LoVo (cell line): ENCODE data around the gene ZBTB20.

Experiments
- DNase-seq: peaks from one replicate; pipeline ENCODE4 v3.0.0-alpha.2; 2016; ENCODE audit warnings: low spot score

The ZBTB20 gene

DNA sequence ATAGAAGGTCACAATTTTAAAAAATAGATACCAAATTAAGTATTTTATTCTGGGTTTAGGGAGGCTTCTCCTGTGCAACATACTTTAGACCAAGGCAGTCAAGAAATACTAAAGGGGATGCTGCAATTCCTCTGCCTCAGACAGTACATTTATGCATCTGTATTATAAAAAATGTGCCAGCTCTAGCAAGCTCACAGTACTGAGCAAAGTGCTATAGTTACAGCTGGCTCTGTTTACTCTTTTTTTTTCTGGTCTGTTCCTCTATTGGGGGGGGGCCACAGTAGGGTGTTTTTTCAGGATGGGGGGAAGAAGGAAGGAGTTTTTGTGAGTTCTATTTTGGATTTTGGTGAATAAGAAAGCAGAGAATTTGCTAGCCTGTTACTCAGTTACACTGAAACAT is 668.3 kb downstream of the ZBTB20 start:
- no peak for DNase-seq

DNA sequence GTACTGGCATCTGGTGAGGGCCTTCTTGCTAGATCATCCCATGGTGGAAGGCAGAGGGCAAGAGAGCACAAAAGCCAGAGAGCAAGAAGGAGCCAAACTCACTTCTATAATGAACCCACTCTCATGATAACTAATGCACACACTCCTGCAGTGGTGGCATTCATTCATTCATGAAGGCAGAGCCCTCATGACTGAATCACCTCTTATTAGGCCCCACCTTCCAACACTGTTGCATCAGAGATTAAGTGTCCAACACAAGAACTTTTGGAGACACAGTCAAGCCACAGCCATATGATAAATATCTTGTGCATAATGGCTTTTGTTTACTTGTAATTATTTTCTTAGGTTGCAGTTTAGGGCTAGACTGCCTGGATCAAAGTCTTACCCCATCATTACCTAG is 670.6 kb downstream of the ZBTB20 start:
- no peak for DNase-seq

DNA sequence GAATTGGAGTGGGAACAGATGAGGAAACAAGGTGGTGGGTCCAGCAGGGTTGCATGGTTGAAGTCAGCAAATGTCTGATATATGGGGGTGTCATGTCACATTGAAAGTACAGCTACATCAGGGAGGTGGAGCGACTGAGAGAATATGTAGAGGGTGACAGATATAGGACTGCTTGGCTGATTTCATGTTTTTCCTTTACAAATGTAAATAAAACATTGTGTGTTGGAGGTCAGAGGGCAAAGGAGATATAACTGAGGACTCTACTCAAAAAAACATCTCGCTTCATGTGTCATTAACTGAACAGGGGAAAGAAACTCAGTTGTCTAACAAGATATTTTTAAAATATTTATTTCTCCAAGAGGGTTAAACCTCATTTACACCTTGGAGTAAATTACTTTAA is 675.6 kb downstream of the ZBTB20 start:
- no peak for DNase-seq

DNA sequence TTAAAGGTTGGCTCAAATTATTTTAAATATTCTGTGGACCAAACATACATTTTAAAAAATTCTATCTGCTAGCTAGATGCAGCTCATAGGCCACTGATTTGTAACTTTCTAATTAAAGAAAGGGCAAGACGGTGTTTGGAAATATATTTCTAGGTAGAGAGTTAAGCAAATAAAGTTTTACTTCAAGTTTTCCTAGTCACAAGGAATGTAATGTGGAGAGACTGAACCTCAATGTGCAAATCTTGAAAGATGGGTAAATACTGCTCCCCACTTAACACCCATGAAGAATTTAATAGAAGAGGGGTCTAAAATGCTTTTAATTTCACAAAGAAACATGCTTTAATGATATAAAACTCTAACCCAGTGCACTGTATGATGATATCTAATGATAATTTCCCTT is 678.0 kb downstream of the ZBTB20 start:
- no peak for DNase-seq

DNA sequence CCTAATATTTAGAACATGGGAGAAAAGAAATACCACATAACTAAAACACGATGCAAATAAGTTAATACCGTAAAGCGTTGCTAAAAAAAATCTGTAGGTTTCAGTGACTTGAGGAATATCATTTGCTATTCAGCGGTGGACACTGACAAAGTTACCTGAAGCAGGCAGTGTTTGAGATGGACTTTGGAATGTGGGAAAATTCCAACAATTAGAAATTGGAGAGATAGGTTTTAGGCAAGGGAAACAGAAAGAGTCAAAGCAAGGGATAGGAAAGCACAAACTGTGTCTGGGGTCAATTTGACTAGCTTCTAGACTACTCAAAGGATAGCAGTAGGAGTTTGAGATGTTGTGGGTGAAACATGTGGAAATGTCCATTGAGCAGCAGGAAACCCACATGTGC is 680.3 kb downstream of the ZBTB20 start:
- no peak for DNase-seq

DNA sequence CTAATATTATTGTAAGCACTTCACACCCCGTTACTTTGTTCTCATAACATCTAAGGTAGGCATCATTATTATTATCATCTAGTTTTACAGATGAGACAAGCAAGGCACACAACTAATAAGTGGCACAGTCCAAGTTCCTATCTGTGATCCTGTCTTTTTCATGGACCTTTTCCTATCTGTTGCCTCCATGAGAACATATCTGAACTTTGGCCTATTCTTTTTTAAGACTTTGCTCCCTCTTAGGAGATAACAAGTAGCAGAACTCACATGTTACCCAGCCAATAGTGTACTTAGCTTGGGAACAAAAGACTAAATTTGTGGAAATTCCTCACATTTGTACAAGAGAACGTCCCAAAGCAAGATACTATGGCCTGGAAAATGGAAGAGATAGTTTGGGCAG is 680.8 kb downstream of the ZBTB20 start:
- DNase-seq = no peak

DNA sequence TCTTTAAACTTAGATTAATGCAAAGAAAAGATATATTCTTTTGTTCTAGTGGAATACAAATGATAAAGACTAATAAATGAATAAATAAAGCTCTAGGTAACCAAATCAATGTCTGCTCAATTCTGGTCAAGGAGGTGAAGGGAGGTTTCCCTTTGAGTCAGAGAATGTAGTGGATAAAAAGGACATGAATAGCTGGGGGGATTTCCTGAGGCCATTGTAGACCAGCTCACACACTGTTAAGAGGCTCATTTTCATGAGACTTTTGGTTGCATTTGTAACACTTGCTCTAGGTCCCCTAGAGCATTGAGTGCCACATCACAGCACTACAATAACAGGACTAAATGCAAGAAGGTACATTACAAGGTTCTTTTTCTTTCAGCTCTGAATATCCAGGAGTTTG is 682.5 kb downstream of the ZBTB20 start:
- no peak for DNase-seq

DNA sequence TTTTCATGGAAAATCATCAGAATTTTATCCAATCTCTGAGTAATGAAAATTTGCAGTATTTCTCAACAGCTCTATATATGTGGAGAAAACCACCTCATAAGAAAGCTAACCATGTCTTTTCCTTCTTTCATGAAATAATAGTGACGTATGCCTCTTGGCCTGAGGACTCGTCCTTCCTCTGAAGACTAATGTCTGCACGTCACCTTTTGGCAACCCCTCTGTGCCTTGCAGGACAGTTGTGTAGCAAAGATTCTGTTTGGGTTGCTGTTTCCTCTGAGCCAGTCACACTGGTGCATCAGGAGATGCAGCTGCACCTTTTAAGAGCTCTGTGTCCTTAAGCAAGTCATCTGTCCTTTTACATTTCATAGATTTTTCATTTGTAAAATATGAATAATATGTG is 684.3 kb downstream of the ZBTB20 start:
- DNase-seq = no peak

DNA sequence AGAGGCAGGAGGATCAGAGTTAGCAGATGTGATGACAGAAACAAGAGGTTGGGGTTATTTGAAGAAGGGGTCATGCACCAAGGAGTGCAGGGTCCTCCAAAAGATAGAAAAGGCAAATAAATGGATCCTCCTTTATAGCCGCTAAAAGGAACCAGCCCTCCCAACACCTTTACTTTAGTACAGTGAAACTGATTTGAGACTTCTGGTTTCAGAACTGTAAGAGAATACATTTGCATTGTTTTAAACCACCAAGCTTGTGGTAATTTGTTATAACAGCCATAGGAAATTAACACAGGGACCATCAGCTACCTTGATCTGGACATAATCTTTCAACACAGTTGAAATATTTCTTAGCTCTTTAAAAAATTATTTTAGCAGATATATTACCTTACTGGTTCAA is 686.6 kb downstream of the ZBTB20 start:
- no peak for DNase-seq

DNA sequence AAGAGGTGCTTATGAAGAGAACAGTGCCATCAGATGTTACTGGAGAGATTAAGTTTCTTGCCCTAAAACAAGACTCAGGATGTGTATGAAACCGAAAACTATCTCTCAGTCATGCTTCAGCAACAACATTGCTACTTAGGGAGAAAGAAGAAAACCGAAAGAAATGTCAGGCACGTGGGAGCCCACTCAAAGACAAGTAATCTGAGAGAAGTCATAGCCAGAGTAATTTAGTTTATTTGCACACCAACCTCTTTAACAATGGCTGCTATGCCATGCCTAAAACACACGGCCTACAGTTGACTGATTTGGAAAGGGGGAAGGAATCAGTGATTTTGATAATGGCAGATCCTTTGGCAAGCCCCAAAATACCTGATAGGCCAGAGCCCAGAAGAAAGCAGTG is 690.3 kb downstream of the ZBTB20 start:
- no peak for DNase-seq

DNA sequence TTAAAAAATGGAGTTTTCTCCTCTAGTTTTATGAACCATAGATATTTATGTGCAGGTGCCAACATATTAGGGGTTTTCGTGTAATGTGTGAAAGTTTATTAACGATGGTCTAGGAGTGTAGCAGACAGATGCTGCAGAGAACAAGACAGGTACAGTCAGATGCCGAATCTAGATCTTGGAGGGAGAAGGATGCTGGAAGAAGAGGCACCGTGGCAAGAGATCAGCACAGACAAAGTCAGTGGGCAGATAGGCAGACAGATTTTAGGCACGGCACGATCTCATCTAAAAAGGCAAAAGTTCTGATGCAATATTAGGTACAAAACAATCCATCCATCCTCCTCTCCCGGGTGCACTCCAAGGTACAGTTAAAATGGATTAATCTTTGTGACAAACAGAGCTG is 691.7 kb downstream of the ZBTB20 start:
- DNase-seq = no peak

DNA sequence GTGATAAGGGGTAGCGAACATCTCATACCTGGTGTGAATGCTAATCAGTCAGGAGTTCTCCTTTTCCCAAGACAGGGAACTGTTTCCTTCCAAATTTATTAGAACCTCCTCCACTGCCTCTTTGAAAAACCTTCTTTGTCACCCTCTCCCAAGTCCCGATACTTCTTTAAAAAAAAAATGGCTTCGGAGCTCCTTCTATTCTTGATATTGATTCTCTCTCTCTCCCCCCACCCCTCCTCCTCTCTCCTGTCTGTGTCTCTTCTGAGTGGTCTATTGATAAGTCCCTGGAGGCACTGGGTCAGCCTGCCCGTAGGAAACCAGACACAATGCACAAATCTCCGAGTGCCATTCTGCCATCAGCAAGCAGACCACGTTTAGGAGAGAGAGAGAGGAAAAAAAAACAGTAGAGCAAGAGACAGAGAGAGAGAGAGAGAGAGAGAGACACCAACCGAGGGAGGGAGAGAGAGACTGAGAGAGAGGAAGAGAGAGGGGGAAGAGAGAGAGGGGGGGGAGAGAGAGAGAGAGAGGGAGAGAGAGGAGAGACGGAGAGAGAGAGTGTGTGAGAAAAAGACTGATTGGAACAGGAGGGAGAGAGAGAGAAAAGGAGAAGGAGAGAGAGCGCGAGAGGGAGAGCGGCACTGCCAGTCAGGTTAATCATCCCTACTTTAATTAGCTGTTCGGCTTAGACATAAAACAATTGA is 692.4 kb downstream of the ZBTB20 start:
- DNase-seq = no peak

DNA sequence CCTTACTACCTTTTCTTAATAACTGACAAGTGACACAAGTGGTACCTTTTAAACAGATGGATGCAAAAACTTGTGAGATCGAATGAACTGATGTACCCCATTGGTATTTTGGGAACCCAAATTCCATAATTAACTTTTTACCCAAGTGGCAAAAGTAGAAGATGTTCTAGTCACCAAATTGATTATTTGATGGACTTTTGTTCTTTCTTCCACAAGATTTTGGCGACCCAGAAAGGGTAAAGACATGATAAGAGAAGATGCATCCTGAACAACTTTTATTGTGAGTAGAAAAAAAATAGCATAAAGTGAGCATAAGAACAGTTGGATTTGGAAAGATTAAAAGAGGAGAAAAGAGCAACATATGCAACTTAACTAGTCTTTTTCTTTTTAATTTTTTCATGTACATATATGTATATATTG is 693.7 kb downstream of the ZBTB20 start:
- DNase-seq = no peak

DNA sequence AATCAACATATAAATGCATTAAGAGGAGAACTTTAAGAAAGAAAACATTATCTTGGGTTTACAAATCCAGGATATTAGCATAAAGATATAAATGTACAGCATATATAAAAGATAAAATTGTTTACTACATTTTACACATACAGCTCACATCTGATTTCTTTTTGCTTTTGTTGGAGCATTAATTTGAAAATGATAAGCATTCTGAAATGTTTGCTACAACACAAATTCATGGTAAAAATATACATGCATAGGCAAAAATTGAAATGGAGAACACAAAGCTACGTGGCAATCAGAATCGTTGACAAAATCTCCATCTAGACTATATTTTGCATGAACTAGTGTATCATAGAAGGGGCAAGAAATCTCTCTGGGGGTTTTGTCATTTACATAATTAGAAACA is 694.2 kb downstream of the ZBTB20 start:
- DNase-seq = no peak

DNA sequence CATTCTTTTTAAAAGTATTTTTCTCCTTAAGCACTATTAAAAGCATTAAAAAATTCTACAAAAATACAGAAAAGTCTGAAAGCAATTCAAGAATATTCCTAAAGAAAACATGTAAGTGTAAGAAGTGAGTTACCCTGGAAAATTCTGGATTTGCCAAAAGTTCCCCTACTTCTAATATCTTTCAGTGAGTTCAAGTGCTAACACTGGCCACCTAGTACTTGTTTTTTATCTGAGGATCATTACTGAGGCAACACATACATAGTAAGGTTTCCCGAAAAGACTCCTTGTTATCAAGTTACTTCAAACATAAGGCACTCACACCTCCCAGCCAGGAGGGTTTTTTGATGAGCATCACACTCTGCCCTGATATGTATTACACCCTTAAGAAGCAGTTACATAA is 694.8 kb downstream of the ZBTB20 start:
- DNase-seq = no peak

DNA sequence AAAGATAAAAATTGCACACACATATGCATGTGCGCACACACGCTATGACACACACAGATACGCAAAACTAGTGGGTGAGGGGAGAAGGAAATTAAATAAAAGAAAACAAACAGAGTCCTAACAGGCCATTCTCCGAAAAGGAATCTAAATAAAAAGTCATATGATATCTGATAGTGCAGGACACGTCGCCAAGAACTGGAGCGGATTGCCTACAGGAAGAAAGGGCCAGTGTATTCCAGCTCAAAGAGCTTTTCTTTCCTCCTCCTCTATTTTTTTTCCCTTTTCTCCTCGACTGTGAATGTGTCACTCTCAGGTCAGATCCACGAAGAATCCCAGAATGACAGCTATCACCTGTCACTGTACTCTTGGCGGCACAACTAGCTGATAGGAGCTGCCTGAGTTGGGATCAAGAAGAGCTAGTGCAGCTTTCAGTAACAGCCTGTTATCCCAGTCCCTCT is 695.5 kb downstream of the ZBTB20 start:
- no peak for DNase-seq

DNA sequence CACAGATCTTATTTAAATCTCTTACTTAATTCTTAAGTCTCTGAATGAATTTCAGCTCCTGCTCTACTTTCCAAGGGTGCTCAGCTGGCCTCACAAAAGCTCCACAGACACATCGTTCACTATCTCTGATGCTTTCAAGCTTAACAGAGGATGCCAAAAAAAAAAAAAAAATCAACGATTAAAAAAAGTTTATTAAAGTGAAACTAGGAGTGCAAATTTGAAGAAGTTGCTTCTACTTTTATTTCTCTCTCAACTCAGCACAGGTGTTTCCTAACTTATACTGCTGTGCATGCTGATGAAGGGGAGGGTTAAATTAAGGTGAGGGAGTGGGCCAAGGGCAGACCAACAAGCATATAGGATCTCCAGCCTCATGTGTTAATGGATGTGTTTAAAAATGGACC is 696.0 kb downstream of the ZBTB20 start:
- no peak for DNase-seq

DNA sequence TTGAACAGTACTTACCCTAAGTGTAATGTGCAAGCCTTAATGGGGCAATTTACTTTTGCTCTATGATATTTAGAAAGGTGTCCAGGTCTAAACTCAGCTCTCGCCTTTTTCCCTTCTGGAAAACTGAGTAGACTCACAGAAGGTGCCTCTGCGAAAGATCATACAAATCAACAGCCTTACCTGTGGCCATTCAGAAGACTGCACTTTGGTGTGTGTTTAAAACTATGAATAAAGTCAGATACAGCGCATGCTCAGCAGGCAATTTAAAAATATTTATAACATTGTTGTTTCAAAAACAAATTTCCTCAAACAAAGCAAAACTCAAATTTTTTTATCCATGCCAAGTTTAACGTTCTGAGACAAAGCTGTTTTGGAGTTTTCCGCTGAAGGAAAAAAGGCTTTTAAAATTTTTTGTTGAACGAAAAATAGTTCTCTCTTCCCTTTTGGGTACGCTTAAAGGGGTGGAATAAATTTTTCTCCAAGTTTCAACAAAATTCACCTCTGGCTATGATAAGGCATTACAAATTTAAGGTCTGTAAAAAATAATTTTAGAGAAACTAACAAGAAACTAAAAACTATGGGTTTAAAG is 697.0 kb downstream of the ZBTB20 start:
- no peak for DNase-seq

DNA sequence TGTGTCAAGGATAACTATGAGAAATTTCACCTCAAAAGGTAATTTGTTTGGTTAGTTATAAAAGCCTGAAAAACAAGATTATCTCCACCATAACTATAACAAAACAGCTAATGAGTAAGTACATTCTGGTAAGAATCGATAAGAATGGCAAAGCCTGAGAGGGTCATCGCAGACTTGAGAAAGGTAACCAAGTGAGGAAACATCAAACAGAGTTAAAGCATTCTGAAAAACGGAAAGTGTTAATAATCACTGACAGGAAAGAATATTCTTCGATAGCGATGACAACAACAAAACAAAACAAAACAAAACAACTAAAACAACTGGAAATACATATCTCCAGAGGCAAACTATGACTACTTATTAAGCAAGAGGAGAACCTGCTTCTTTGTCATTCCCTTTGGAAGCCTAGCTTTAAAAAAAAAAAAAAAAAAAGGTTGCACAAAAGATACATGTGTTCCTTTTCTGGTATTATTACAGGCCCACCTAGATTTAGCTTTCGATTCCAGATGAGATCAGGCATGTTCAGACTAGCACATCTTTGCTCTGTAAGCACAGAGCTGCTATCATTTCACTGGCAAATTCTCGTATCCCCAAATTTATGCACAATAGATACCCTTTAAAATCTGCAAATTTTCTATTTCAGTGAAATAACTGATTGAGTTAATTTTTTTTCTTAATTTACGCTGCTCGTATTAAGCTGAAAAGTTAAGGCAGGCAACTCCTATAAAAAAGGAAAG is 697.6 kb downstream of the ZBTB20 start:
- DNase-seq = no peak

DNA sequence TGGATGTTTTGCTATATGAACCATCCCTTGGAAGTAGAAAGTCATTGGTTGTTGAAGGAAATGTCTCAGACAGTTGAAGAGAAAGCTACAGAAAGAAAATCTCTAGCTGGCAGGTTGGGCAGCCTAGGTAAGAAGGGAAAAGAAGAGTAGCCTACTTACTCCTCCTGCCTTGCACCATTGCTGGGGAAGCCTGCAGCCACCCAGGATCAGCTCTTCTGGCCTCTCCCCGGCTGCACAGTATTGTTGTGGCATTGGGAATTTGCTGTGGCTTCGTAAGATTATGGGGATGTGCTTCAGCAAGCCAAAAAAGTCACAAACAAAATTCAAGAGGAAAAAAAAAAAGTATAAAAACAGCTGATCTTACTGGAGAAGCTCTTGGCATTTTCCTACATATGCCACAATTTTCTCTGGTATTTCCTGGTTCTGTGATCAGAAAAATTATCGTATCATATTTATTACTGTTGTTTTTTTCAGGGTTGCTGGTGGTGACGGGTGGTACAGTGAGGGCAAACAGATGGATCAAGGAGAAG is 699.1 kb downstream of the ZBTB20 start:
- DNase-seq = no peak

DNA sequence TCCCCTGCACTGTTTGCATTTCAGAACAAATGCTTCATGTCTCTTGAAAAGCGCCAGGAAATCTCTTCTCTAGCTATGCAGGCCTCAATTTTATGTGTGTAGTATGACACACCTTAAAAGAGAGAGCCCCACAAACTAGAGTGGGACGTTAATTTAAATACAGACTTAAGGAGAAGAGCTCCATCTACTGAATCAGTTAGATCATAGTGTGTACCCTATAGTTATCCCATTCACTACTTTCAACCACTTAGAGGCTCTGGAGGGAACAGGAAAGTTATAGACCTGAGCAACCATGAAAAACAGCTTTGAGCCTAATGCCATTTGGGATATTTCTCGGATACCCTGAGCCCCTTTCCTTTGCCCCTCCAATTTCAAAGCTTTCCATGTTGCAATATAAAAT is 699.5 kb downstream of the ZBTB20 start:
- no peak for DNase-seq

DNA sequence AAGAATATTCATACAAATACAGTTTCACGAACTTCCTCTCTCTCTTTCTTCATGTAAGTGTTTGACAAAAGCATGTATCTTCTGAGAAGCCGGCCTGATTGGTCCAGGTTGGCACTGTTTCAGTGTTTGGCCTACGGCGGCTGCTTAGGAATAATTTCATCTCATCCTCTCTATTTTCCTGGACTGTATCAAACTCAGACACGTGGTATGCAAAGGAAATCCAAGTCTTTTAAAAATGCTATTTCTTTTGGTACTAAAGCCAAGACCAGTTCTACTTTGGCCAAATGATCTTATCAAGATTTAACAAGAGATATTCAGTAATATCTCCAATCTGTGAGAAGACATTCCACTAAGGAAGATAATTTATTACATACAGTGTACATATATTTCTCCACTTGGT is 700.5 kb downstream of the ZBTB20 start:
- DNase-seq = no peak

DNA sequence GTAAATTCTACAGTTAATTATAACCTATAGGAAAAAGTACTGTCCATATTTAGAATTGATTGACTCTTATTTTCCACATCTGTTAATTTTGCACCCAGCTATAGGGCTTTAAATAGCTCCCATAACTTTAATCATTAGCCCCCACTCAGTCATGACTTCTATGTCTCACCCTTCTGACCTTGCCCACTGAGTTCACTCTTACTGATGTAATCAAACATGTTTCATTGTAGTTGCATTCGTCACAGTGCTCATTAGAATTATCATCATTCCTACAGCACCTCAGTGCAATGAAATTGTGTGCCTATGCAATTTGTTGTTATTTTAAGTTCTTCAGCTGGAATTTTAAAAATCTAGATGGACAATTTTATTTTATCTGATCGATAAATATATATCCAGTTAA is 701.9 kb downstream of the ZBTB20 start:
- no peak for DNase-seq
